ENCODE results near the gene ILKAP. TPM values are rescaled to one million over a fixed set of nuclear protein-coding genes. Genes with fewer than 3 reads are reported as not detected.
A peak's percentile ranks its signal among the peaks of the same experiment; 100 is the strongest.

ILKAP gene
- total RNA-seq, 1 donor from 2014 or later: 79.9 TPM

- peaks cover 22% of the 10 kb centered on the region for H3K27me3 Mint-ChIP-seq (ENCODE audit: insufficient read depth)
- H3K9me3 Mint-ChIP-seq: no peaks in the 10 kb centered on the region
- peaks cover 4% of the 10 kb centered on the region for H3K36me3 Mint-ChIP-seq (ENCODE audit: low read depth)
- no peak overlapping the region for H3K27ac Mint-ChIP-seq
- intact Hi-C loops (cut with micrococcal nuclease): no loop called here
- DNase-seq (ENCODE audit: low spot score): no peak
- H3K4me3 Mint-ChIP-seq: no peak overlapping the region
- H3K4me1 Mint-ChIP-seq (ENCODE audit: low read depth): peaks cover 7% of the 10 kb centered on the region
Measured at GRCh38 chr2:238163481-238164198, 39.9 kb downstream of the ILKAP start.

GRCh38 chr2:238162846-238163441 lies 40.6 kb downstream of the ILKAP start:
- Mint-ChIP-seq H3K27ac (no peak overlapping the region), H3K36me3 (ENCODE audit: low read depth) (peaks cover 2% of the 10 kb centered on the region)
- intact Hi-C loops (cut with micrococcal nuclease): no loop called here

GRCh38 chr2:238162251-238162845 lies 41.1 kb downstream of the ILKAP start:
- intact Hi-C loops (cut with micrococcal nuclease): no loop called here
- peaks cover 7% of the 10 kb centered on the region for H3K4me1 Mint-ChIP-seq (ENCODE audit: low read depth)
- no peak overlapping the region for H3K4me3 Mint-ChIP-seq
- no peaks in the 10 kb centered on the region for H3K9me3 Mint-ChIP-seq
- no peak overlapping the region for H3K27ac Mint-ChIP-seq
- H3K27me3 Mint-ChIP-seq (ENCODE audit: insufficient read depth): peaks cover 22% of the 10 kb centered on the region
- H3K36me3 Mint-ChIP-seq (ENCODE audit: low read depth): no peaks in the 10 kb centered on the region
- no peak for DNase-seq (ENCODE audit: low spot score)

More at GRCh38 chr2:238162846-238163441, 40.6 kb downstream of the ILKAP start:
- DNase-seq (ENCODE audit: low spot score): no peak
- H3K4me1 Mint-ChIP-seq (ENCODE audit: low read depth): peaks cover 7% of the 10 kb centered on the region
- no peaks in the 10 kb centered on the region for H3K9me3 Mint-ChIP-seq
- H3K4me3 Mint-ChIP-seq: no peak overlapping the region
- H3K27me3 Mint-ChIP-seq (ENCODE audit: insufficient read depth): peaks cover 22% of the 10 kb centered on the region

- no peak for DNase-seq (ENCODE audit: low spot score)
- Mint-ChIP-seq H3K4me3 (no peak overlapping the region), H3K27ac (no peak overlapping the region), H3K36me3 (ENCODE audit: low read depth) (no peaks in the 10 kb centered on the region), H3K27me3 (ENCODE audit: insufficient read depth) (peaks cover 25% of the 10 kb centered on the region), H3K4me1 (ENCODE audit: low read depth) (peaks cover 7% of the 10 kb centered on the region), H3K9me3 (no peaks in the 10 kb centered on the region)
- intact Hi-C loops (cut with micrococcal nuclease): no loop called here
Measured at GRCh38 chr2:238161291-238162051, 42.0 kb downstream of the ILKAP start.

- Mint-ChIP-seq H3K36me3 (ENCODE audit: low read depth) (no peaks in the 10 kb centered on the region), H3K4me3 (peak overlapping the region; percentile 11), H3K4me1 (ENCODE audit: low read depth) (peaks cover 7% of the 10 kb centered on the region), H3K27me3 (ENCODE audit: insufficient read depth) (peaks cover 25% of the 10 kb centered on the region), H3K27ac (no peak overlapping the region), H3K9me3 (no peaks in the 10 kb centered on the region)
- intact Hi-C loops (cut with micrococcal nuclease): no loop called here
- DNase-seq (ENCODE audit: low spot score): no peak
Measured at GRCh38 chr2:238160206-238161129, 43.0 kb downstream of the ILKAP start.

GRCh38 chr2:238159661-238160205 lies 43.8 kb downstream of the ILKAP start:
- intact Hi-C loops (cut with micrococcal nuclease): loop anchor here (5.0 kb wide), 1 partner anchor 103 kb away; no protein-coding TSS in a partner anchor
- Mint-ChIP-seq H3K4me3 (peak overlapping the region; percentile 68), H3K36me3 (ENCODE audit: low read depth) (no peaks in the 10 kb centered on the region), H3K27ac (no peak overlapping the region), H3K27me3 (ENCODE audit: insufficient read depth) (peaks cover 19% of the 10 kb centered on the region), H3K4me1 (ENCODE audit: low read depth) (peaks cover 7% of the 10 kb centered on the region), H3K9me3 (no peaks in the 10 kb centered on the region)
- DNase-seq (ENCODE audit: low spot score): no peak

- H3K27me3 Mint-ChIP-seq (ENCODE audit: insufficient read depth): peaks cover 18% of the 10 kb centered on the region
- no peak overlapping the region for H3K27ac Mint-ChIP-seq
- no peaks in the 10 kb centered on the region for H3K36me3 Mint-ChIP-seq (ENCODE audit: low read depth)
- peaks cover 7% of the 10 kb centered on the region for H3K4me1 Mint-ChIP-seq (ENCODE audit: low read depth)
- DNase-seq (ENCODE audit: low spot score): no peak
- H3K4me3 Mint-ChIP-seq: peak overlapping the region; percentile 68
- H3K9me3 Mint-ChIP-seq: no peaks in the 10 kb centered on the region
- intact Hi-C loops (cut with micrococcal nuclease): loop anchor here (5.0 kb wide), 1 partner anchor 103 kb away; no protein-coding TSS in a partner anchor
Measured at GRCh38 chr2:238159071-238159539, 44.4 kb downstream of the ILKAP start.

- DNase-seq (ENCODE audit: low spot score): peak; percentile 29
- Mint-ChIP-seq H3K27ac (no peak within 1 kb of the TSS), H3K4me3 (peak within 1 kb of the TSS; percentile 68), H3K9me3 (no peaks in the 10 kb centered on the region), H3K36me3 (ENCODE audit: low read depth) (no peaks in the 10 kb centered on the region), H3K27me3 (ENCODE audit: insufficient read depth) (peaks cover 18% of the 10 kb centered on the region), H3K4me1 (ENCODE audit: low read depth) (peaks cover 7% of the 10 kb centered on the region)
- intact Hi-C loops (cut with micrococcal nuclease): loop anchor here (5.0 kb wide), 1 partner anchor 104 kb away; no protein-coding TSS in a partner anchor
Measured at GRCh38 chr2:238158509-238159070, 44.9 kb downstream of the ILKAP start, which contains the start of gene ERFE. ERFE (plus strand) TSS chr2:238158970; CDS start chr2:238159008, 38 bp downstream.

GRCh38 chr2:238158018-238158508 lies 45.4 kb downstream of the ILKAP start:
- H3K36me3 Mint-ChIP-seq (ENCODE audit: low read depth): no peaks in the 10 kb centered on the region
- intact Hi-C loops (cut with micrococcal nuclease): loop anchor here (5.0 kb wide), 1 partner anchor 104 kb away; no protein-coding TSS in a partner anchor
- peaks cover 7% of the 10 kb centered on the region for H3K4me1 Mint-ChIP-seq (ENCODE audit: low read depth)
- H3K9me3 Mint-ChIP-seq: no peaks in the 10 kb centered on the region
- H3K4me3 Mint-ChIP-seq: peak overlapping the region; percentile 22
- H3K27ac Mint-ChIP-seq: no peak overlapping the region
- H3K27me3 Mint-ChIP-seq (ENCODE audit: insufficient read depth): peaks cover 16% of the 10 kb centered on the region
- no peak for DNase-seq (ENCODE audit: low spot score)

GRCh38 chr2:238157506-238158017 lies 45.9 kb downstream of the ILKAP start:
- Mint-ChIP-seq H3K27me3 (ENCODE audit: insufficient read depth) (peaks cover 14% of the 10 kb centered on the region), H3K27ac (no peak overlapping the region), H3K4me3 (peak overlapping the region; percentile 7), H3K36me3 (ENCODE audit: low read depth) (no peaks in the 10 kb centered on the region), H3K4me1 (ENCODE audit: low read depth) (peaks cover 7% of the 10 kb centered on the region), H3K9me3 (no peaks in the 10 kb centered on the region)
- no peak for DNase-seq (ENCODE audit: low spot score)
- intact Hi-C loops (cut with micrococcal nuclease): loop anchor here (5.0 kb wide), 1 partner anchor 105 kb away; no protein-coding TSS in a partner anchor
